HG03108 (cell line): ENCODE data around the gene ST3GAL3.

ENCODE experiments used
- ATAC-seq: cut with Tn5 transposase; IDR thresholded peaks from one replicate; pipeline ENCODE4 v1.9.1; 2021; ENCODE audit warnings: moderate library complexity; ENCODE audit not compliant: unreplicated experiment

Gene ST3GAL3

DNA sequence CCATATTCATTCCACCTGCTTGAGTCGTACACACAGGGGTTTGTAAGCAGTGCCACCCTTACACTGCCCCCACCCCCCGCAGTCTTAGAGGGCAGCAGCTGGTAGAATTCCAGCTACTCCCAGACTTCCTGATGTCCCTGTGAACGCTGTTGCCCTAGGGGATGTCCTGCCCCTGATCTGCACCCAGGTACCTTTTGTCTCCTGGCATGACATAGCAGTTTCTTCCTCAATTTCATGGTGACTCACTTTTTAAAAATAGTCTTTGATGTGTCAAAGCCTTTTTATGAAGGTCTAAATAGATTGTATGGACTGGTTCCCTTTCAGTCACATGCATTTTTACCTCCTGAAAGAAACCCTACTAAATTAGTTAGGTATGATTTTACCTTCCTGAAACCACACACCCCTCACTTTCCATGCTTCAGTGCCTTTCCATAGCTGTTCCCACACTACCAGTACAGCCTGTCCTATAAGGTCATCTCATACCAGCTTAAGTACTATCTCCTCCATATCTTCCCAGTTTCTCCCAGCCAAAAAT is 76.4 kb downstream of the ST3GAL3 start:
- no peak for ATAC-seq

DNA sequence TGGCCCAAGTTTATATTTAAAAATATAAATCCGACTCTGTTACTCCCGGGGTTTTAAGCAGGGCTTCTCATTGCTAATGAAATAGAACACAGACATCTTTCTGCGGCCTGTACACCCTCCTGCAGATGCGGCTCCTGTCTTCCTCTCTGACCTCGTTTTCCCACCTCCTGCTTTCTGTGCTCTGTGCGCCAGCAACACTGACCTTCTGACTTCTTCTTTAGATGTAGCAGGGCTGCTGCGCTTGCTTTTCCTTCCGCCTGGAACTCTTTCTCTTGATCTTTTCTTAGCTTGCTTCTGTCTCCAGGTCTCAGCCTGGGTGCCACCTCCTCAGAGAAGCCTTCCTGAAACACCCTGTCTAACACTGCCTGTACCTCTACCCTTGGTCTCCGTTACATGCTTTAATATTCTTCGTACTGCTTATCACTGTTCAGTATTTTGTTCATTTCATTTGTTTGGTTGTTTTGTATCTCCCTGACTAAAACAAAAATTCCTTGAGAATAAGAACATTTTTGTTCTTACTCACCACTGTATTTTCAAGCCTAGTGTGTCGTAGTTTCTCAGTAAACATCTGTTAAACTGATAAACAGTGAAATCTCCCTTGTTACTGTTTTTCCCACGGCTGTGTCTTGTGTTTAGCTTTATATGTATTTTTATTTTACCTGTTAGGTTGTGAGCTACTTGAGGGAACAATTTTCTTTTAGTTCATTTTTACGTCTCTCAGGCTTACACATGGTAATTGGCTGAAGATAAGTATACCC is 79.0 kb downstream of the ST3GAL3 start:
- ATAC-seq = no peak

DNA sequence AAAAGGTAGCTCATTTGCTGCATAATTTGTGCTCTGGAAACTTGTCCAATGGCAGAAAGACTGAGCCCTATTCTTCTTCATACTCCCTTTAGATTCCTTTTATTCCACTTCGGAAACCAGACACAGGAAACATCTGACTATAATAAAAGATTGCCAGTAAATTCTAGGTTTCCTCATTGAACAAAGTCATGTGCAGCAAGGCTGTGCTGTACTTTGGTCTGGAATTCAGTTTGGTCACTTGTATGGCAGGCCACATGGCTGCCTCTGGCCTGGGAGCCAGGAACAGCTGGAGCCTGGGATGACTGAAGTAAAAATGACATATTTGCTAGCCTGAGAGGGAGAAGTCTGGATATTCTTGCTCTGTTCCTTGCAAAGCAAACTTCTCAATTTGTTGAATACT is 79.6 kb downstream of the ST3GAL3 start:
- ATAC-seq = no peak

DNA sequence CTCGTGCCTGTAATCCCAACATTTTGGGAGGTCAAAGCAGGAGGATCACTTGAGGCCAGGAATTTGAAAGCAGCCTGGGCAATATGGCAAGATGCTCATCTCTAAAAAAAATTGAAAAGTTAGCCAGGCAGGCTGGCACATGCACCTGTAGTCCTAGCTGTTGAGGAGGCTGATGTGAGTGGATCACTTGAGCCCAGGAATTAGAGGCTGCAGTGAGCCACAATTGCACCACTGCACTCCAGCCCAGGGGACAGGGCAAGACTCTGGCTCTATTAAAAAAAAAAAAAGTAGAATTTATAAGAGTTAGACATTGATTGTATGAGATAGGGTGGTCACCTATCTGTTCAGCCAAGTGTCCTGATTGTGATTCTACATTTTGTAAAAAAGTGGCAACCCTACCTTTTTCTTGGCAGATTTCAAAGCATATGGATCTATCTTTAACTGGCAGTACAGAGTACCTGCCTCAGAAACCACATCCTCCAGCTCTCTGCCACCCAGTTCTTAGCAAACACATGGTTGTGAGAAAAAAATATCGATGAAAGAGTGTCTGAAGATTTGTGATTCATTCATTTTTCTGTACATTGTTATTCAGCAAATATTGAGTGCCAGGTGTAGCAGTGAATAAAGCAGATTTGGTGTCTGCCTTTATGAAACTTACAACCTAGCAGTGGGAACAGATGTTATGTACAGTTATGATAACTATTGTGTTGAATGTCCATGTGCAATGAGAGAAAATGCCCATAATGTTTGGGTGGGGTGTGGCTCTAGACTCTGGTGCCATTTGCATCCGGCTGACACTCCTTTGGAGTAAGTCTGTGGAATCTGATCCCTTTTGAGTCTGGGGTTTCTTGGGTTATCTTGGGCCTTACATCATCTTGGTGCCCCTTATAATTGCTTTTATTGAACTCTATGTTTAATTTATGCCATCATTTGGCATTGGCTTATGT is 82.5 kb downstream of the ST3GAL3 start:
- no peak for ATAC-seq

DNA sequence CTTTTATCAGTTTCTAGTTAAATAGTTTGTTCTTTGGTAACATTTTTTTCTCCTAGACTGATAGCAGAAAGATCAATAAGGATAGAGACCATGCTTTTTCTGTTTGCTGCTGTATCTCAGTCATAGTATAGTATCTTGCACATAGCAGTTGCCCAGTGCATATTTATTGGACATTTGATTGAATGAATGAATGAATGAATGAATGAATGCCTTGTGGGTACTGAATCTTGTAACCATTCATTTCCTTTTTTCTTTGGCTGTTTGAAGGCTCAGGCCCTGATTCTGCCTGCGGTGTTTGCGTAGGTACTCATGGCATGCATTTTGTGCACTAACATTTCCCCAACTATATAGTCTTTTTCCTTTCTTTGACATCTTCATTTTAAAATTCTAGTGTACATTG is 83.9 kb downstream of the ST3GAL3 start:
- ATAC-seq = no peak

DNA sequence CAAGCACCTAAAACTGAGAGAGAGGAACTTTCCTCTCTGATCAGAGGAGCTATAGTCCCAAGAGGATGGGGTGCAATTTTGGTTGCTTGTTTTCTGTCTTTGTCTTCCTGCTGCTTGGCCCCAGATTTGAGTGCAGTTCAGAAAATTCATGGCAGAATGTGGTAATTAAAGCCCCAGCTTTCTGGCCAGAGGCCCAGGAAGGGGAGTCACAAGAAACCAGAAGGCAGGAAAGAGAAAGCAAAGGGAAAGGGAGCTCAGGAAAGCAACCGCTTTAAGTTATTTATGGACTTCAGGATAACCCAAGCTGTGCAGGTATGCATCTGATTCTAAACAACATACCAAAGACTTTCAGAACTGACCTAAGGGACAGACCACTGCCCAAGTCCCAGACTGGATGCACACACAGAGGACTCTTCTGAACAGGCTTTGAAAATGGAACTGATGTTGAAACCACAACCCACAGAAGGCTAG is 88.8 kb downstream of the ST3GAL3 start:
- ATAC-seq = no peak

DNA sequence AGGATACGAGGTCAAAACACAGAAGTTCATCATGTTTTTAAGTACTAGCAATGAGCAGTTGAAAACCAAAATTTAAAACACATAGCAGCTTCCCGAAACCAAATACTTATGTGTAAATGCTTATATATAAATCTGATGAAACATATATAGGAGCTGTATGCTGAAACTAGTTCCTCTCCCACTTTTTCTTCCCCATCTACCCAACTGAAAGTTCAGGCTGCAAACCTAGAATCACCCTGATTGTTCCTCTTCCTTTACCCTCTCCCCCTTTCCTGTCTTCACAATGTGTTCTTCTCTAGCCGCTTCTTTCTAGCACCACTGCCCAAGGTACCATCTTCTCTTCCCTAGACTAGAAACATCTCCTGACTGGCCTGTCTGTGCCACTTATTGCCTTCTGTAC is 90.6 kb downstream of the ST3GAL3 start:
- no peak for ATAC-seq

DNA sequence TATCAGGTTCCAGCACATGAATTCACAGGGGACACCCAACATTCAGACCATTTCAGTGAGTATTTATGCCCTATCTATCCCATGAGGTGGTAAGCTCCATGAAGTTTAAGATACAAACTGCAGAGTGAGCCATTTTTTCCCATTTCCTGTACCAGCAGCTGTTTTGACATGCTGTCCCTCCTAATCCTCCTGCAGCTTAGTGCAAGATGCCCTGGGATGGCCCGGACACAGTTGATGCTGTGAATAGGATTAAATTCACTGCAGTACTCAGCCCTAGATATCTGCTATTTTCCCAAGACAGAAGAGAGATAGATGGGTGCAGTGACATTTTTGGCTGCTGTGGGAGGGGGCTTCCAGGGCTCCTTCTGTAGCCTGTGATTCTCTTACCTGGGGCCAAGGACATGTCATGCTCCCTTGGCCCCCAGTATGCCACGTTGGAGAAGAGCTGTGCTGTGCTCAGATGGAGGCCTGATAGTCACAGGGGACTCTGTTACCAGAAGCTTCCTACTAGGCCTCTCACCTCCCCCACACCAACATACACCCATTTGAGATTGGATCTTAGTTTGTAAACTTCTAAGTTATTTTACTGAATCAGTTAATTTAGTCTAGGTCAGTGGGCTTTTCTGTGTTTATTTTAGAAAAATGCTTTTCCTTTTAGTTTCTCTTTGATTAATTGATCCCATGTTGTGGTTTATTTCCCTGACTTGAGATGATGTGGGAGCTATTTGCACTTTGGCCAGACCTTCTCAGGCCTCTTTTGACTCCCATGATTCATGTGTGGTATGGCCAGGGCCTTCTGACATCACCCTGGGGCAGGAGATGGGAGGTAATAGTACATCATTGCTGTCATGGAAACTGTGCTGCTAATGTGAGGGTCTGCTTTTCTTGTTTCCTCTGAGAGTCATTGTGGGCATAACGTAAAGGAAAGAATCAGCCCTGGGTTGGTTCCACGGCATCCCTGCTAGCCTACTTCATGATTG is 92.6 kb downstream of the ST3GAL3 start:
- no peak for ATAC-seq

DNA sequence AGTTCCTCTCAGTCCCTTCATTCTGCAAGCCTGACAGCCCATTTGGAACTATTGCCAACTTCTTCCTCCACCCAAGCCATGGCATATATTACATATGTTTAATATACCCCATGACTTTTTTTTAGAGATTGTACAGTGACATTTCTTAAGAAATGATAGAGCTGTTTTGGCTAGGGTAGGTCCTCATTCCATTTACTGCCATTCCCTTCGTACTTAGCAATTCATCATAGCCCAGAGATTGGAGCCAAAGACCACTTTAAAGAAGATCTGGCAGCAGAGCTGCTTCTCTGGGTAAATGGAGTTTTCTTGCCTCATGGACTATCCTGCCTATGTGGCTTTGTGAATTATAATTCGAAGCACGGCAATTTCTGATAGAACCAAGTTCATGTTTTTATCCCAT is 93.4 kb downstream of the ST3GAL3 start:
- ATAC-seq = no peak

DNA sequence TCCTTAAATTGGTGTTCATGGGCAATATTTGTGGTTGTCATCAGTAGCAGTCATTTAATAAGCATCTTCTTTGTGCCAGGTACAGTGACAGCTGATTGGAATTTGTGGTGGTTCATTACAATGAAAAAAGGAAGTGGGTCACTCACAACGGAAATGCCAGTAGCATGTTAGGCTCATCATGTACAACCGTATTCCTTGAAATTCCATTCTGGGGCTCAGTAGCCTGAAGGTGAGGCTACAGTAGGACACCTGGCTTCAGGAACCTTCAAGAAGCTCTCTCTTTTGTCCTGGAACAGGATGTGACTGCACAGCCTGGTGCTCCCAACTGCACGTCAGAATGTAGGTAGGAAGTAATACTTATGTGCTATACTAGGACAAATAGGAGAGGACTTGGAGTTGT is 93.9 kb downstream of the ST3GAL3 start:
- ATAC-seq = no peak

DNA sequence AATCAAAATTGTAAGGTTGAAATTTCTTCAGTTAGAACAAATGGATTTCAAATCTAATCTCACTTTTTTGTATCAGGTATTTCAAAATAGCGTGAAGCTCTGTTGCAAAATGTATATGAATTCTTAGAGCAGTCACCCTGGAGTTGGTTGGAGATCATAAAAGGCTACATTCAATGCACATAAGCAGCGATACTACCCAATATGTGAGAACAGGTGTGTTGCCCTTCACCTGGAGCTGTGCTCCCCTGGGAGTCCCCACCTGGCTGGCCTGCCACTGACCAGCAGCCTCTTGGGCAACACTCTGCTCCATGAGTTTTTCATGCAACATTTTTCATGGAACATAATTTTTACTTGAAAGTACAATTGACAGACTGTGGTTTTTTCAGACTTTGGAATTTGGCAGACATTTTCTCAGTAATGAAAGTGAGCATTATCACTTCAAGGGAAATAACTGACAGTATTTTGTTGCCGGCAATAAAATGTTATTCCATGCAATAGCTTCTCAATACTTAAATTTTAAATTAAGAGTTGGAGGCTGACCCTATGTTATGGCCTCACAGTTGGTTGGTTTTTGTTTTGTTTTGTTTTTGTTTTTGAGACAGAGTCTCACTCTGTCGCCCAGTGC is 95.1 kb downstream of the ST3GAL3 start:
- ATAC-seq = no peak

DNA sequence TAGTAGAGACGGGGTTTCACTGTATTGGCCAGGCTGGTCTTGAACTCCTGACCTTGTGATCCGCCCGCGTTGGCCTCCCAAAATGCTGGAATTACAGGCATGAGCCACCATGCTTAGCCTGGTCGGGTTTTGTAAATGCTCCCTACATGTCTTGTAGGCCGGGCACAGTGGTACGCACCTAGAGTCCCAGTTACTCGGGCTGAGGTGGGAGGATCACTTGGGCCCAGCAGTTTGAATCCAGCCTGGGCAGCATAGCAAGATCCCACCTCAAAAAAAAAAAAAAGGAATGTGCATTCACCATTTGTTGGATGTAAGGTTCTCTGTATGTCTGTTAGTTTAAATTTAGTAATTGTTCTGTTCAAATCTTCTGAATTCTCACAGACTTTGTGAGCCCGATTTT is 95.8 kb downstream of the ST3GAL3 start:
- no peak for ATAC-seq

DNA sequence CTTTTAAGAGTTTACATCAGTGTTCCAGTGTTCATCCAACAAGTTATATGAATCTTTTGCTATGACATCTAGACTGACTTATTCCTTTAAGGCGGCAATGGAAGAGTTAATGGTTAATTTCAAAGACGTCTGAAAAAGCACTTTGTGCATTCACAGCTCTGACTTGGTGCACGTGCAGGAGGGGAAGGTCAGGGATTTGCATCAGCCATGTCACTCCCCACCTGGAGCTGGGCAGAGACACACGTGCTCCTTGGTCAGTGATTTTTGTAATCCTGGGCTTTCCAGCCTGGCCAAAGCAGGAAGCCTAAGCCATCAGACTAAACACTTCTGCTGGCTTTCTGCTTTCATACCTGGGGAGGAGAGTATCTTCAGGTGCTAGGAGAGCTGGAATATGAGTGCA is 96.3 kb downstream of the ST3GAL3 start:
- no peak for ATAC-seq

DNA sequence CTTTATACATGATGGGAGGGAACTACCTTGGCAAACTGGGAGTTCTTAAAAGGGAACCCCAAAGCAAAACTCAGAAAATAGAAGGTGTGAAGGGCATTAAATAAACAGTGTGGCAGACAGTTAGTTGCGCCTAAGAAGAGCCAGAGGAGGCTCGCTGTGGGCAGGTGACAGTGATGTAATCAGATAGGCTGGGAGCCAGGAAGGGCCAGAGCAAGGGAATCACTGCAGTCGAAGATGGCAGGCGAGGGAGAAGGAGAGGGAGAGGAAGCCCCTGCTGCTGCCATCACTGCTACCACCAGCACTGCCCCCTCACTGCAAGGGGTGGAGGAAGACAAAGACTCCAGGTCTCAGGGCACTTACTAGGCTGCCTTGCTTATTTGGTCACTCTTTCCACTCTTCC is 97.2 kb downstream of the ST3GAL3 start:
- no peak for ATAC-seq

DNA sequence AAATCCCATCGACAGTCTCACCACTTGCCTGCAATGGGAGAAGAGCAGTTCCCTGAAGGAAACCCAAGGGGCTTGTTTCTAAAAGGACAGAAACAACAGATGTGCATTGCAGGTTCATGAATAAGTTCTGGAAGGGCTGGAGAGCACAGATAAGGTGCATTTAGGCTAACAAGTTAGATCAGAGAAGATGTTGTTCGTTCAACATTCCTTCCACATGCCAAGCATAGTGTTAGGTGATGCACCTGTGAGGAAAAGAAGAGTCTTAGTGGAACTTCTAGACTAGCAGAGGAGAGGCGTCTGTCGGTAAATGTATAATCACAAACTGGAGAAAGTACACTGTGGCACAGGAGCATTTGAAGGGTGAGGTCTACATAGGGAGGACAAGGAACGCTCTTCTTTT is 98.0 kb downstream of the ST3GAL3 start:
- no peak for ATAC-seq

DNA sequence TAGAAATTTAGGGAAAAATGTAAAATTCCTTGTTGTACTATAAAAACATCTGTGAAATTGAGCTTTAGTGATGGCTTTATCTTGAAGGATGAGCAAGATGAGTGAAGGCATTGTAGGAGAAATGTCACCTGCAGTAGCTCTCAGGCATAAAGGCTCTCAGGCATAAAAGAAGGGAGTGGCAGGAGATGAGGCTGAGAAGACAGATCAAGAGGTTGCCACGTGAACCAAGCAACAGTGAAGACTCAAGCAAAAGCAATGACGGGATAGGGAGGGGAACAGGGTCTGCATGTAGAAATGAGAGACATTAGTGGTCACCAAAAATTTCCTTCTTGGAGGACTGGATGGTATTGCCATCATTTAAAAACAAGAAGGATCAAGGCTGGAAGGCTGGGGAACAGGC is 98.8 kb downstream of the ST3GAL3 start:
- ATAC-seq = no peak

DNA sequence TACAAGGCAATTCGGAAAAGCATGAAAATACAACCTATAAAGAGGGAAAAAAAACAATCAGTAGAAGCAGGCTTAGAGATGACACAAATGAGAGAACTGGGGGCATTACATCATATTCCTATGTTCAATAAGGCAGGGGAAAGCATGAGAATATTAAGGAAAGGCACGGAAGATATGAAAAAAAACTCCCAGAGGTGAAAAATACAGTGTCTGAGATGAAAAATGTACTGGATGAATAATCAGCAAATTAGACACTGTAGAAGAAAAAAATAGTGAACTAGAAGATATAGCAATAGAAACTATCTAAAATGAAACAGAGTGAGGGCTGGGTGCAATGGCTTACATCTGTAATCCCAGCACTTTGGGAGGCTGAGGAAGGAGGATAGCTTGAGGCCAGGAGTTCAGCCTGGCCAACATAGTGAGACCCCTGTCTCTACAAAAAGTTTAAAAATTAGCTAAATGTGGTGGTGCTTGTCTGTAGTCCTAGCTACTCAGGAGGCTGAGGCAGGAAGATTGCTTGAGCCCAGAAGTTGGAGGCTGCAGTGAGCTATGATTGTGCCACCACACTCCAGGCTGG is 101.8 kb downstream of the ST3GAL3 start:
- ATAC-seq = no peak

DNA sequence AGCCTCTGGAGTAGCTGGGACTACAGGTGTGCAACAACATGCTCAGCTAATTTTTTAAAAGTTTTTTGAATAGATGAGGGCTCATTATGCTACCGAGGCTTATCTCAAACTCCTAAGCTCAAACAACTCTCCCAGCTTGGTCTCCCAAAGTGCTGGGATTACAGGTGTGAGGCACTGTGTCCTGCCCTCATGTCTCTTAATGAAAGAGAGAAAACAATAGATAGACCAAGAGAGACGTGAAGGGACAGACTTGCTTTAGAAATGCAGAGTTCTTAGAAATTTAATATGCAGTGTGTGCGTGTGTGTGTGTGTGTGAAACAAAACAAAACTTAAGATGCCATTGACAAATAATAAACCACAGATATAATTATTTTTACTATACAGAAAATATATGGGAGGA is 105.2 kb downstream of the ST3GAL3 start:
- no peak for ATAC-seq

DNA sequence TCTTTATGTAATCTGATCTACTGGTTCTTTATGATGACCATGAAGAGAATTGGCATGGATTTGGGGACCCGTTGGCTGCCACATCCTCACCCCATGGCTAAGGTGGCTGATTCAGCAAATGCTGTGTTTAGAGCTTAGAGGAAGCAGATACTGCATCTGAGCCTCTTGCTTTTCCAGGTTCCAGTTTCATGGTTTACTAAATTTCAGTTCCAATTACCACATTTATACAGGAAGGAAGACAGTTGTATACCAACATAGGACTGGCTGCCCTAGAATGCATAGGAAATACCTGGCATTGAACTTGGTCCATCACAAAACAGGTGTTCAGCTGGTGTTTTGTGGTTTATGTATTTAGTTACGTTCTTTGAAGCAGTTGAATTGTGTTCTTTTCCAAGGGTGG is 107.1 kb downstream of the ST3GAL3 start:
- ATAC-seq = no peak
